Stimulated activated CD8-positive, alpha-beta memory T cell treated with anti-CD3 and anti-CD28 coated beads, Interleukin-2, amount 100 ng/mL, for 1 hour (primary cell): ENCODE measurements around the gene AP4E1.
"Not testable (repeated sequence)": the region's sequence is repeated elsewhere in the genome, so short reads cannot be mapped to it uniquely, and the experiment has no call there.

Experiments
- DNase-seq, 2 donors: peaks; one replicate each; pipeline ENCODE4 v3.0.0-alpha.2; 2020; ENCODE audit warnings: low read depth in 2 of 2

Gene AP4E1

DNA sequence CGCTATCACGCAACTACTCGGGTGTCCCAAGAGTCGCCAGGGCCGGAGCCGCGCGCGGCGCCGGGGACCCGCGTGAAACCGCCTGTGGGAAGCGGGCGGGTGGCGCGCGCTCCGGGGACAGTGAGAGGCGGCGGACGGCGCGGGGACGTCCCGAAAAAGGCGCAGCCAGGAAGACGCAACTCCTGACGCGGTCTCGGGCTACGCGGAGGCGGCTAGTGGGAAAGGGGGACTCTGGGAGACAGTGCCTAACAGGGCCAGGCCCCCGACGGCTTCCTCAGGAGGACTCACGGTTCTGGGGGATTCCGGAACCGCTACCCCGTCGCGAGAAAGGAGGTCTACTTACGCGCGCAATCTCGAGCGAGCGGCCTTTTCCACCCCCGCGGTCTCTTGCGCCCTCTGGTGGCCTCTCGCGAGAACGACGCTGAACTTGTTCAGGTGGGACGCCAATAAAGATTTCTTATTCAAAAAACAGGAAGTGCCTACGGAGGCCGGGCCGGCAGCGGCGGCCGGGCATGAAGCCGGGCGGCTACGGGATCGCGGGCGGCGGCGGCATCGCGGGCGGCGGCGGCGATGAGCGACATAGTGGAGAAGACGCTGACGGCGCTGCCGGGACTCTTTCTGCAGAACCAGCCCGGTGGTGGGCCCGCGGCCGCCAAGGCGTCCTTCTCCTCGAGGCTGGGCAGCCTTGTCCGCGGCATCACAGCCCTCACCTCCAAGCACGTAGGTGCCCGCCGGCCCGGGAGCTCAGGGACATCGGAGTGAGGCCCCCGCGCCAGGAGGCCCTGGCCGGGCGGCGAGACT lies at the start of gene AP4E1:
Gene AP4E1 (plus strand): TSS at position 475 of the 801 bp plus-strand sequence. CDS start 96 bp downstream, at position 571.
- peak; percentile 91 for DNase-seq

DNA sequence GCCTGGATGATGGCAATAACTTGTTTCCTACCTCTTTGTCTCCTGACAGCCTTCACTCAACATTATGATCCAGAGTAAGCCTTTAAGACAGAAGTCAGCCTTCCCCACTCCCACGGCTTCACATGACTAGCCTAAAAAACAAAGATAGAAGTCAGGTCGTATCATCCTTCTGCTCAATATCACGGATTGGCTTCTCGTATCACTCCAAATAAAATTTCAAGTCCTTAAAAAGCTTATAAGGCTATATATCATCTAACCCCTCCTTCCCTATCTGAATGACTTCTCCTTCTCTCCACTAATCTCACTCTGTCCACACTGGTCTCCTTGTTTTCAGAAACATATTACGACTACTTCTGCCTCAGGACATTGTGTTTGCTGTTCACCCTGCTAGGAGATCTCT lies 47.7 kb upstream of the AP4E1 start:
- DNase-seq = no peak

DNA sequence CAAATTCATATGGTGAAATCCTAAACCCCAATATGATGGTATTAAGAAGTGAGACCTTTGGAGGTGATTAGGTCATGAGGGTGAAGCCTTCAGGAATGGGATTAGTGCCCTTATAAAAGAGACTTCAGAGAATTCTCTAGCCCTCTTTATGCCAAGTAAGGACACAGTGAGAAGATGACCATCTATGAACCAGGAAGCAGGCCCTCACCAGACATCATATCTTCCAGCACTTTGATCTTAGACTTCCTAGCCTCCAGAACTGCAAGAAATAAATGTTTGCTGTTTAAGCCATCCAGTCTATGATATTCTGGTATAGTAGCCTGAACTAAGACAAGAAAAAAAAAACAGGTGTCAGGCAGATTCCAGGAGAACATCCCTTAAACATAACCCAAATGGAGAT lies 45.9 kb upstream of the AP4E1 start:
- no peak for DNase-seq

DNA sequence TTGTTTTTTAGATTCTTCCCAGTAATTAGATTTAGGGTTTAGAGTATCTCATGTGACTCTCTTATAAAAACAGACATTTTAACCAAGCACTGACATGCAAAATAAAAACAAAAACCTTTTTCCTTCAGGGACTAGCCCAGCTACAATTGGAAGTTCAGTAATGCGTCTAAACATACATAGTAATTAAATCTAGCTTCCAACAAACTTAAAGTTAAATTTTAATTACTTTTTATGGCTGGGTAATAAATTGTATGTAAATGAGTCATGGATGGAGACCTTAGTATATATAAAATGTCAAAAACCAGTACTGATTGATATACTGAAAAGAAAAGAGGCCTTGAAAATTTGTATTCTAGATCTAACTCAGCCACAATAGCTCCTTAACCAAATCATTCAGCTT lies 43.6 kb upstream of the AP4E1 start:
- no peak for DNase-seq

- no peak for DNase-seq
These were observed 42.7 kb upstream of the AP4E1 start for GRCh38 chr15:50865515-50866353.

GRCh38 chr15:50871832-50872231 lies 36.7 kb upstream of the AP4E1 start:
- DNase-seq = no peak

- no peak for DNase-seq
These were observed 35.6 kb upstream of the AP4E1 start for GRCh38 chr15:50872832-50873426.

DNA sequence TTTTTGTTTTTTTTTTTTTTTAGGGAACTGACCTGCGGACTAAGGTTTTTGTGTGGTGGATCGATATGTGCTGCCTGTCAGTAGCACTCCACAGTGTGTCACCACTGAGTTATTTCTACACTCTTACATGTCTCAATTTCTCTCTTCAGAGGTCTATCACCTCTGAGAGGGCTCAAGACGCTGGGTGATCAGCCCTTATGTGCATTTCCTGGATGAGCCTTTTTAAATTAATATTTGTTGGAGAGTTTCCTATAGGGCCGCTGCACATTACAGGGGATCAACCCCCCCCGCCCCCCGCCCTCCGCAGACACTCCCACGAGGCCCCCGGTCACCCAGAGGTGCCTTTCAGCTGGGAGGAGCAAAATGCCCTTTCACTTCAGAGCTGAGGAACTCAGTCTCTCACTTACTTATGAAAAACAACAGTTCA lies 34.5 kb upstream of the AP4E1 start:
- DNase-seq = no peak

DNA sequence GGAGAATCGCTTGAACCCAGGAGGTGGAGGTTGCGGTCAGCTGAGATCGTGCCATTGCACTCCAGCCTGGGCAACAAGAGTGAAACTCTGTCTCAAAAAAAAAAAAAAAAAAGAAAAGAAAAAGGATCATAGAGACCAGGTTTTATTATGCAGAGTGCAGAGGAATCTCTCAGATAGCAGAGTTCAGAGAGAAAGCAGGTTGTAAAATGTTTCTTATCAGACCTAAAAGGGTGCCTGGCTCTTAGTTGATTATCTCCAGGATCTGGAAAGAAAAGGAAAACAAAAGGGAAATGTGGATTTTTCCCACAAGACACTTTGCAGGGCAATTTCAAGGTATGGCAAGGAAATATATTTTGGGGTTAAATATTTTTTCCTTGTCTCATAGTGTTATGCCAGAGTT lies 33.2 kb upstream of the AP4E1 start:
- DNase-seq = not testable (repeated sequence)

- DNase-seq = no peak
These were observed 32.1 kb upstream of the AP4E1 start for GRCh38 chr15:50876260-50876988.

GRCh38 chr15:50876989-50877360 lies 31.5 kb upstream of the AP4E1 start:
- peak; percentile 23 to 34 for DNase-seq

DNA sequence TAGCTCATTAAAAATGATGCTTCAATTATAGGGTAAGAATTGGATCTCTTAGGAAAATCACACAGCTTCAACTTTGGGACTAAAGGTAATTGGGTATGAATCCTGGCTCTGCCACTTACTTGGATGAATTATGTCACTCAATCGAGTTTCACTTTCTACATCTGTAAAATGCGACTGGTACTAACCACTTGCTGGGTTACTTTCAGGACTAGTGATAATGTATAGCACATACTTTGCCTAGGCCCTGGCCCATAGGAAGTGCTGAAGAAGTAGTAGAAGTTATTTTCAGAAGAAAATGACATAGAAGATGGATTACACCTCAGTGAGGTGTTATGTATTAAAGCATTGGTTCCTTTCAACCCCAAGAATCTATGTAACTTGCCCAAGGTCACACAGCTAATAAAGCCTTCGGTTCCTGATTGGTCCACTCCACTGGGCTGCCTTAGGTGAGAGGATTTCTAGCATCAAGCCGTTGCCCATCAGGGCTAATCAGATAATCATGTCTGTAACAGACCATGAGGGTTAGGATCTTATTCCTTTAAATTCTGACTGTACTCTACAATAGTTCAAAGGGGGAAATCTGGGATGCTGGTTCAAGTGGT lies 29.4 kb upstream of the AP4E1 start:
- DNase-seq = no peak

- DNase-seq = no peak
These were observed 28.3 kb upstream of the AP4E1 start for GRCh38 chr15:50880206-50880605.

DNA sequence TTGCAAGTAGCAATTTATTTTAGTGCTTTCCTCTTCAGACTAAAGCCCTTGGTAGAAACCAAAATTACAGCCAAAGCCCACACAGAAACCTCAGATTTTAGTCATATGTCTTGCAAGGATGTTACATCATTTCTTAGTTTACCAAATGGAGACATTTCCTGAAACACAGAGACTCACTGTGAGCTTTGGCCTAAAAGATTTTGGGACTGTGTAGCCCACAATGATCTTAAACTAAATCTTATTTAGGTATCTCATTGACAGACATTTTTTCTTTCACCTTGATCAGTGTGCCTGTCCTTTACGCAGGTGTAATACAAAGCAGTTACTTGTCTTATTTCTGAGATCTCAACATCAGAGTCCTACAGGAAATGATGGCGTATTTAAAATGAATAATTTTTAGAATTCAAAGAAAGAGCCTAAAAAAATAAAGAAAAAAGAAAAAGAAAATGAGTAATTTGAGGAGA lies 27.8 kb upstream of the AP4E1 start:
- DNase-seq = no peak

GRCh38 chr15:50881121-50882048 lies 27.1 kb upstream of the AP4E1 start:
- no peak for DNase-seq

- no peak for DNase-seq
These were observed 24.6 kb upstream of the AP4E1 start for GRCh38 chr15:50883903-50884302.

DNA sequence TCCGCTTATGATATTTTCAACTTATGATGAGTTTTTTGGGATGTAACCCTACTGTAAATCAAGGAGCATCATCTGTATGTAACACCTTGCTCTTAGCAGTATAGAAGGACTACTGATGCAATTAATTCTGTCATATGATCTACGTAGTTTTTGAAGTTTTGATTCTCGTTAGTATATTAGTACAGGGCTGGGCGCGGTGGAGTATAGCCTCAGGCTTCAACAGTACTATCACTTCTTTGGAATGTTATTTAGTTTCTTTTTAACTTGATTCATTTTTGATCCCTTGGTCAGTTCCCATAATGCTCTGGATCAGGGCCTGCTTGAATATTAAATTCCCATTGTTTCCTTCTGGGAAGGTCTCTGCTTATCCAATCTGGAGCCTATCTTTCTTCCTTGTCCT lies 23.9 kb upstream of the AP4E1 start:
- DNase-seq = no peak

DNA sequence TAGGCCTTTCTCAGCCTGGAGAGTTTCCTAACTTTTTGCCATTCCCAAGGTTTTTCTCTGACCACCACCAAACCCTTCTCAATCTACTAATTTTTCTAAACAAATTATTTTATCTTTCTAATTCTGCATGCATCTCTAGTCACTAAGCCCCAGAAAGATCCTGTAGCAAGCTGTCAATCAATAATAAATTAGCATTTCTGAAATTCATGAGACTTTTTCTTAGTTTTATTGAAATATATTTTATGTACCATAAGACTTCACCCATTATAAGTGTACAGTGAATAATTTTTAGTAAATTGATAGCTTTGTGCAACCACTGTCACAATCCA lies 22.4 kb upstream of the AP4E1 start:
- DNase-seq = no peak

DNA sequence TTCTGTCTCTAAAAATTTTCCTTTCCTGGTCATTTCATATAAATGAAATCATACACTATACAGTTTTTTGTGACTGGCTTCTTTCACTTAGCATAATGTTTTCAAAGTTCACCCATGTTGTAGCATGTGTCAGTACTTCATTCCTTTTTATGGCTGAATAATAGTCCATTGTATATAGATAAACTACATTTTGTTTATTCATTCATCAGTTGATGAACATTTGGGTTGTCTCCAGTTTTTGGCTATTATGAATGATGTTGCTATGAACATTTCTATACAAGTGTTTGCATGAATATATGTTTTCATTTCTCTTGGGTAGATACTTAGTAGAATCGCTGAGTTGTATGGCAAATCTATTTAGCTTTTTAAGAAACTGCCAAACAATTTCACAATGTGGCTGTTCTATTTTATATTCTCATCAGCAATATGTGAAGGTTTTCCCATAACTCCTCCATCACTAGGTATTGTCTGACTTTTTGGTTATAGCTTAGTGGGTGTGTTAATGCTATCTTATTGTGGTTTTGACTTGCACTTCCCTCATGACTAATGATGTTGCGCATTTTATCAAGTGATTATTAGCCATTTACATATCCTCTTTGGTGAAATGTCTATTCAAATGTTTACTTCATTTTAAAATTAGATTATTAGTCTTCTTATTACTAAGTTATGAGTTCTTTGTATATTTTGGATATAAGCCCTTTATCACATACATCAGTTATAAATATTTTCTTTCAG lies 21.7 kb upstream of the AP4E1 start:
- no peak for DNase-seq

DNA sequence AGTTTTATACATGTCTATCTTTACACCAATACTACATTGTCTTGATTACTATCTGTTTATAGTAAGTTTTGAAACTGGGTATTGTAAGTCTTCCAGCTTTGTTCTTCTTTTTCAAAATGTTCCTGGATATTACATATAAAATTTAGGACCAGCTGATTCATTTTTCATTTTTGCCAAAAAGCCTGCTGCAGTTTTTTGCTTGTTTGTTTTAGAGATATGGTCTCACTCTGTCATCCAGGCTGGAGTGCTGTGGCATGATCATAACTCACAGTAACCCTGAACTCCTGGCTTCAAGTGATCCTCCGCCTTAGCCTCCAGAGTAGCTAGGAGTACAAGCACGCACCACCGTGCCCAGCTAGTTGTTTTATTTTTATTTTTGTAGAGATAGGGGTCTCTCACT lies 20.4 kb upstream of the AP4E1 start:
- no peak for DNase-seq
